Left hindlimb (tissue), 1 donor: ENCODE results near the gene TMCO4.
"Not testable (repeated sequence)": the region's sequence is repeated elsewhere in the genome, so short reads cannot be mapped to it uniquely, and the experiment has no call there.

Experiments
- DNase-seq: peaks from one replicate; pipeline ENCODE4 v3.0.0-alpha.2; 2018

The TMCO4 gene

GRCh38 chr1:19799230-19800075, at the start of gene TMCO4:
Gene TMCO4, minus strand, starts transcription at chr1:19799916. Its CDS starts 19,158 bp downstream, at chr1:19780758.
- peak; percentile 39 for DNase-seq

GRCh38 chr1:19849307-19849706, 49.6 kb upstream of the TMCO4 start:
- not testable (repeated sequence) for DNase-seq

DNA sequence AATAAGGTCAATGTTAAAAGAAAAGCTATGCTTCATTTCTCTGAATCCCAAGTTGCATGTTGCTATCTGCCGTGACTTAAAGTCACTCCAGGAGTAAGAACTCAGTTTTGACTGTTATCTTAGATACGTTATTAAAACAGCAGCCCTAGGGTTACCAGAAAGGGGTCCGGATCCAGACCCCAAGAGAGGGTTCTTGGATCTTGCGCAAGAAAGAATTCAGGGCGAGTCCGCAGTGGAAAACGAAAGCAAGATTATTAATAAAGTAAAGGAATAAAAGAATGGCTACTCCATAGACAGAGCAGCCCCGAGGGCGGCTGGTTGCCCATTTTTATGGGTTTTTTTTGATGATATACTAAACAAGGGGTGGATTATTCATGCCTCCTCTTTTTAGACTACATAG, 47.6 kb upstream of the TMCO4 start:
- not testable (repeated sequence) for DNase-seq

DNA sequence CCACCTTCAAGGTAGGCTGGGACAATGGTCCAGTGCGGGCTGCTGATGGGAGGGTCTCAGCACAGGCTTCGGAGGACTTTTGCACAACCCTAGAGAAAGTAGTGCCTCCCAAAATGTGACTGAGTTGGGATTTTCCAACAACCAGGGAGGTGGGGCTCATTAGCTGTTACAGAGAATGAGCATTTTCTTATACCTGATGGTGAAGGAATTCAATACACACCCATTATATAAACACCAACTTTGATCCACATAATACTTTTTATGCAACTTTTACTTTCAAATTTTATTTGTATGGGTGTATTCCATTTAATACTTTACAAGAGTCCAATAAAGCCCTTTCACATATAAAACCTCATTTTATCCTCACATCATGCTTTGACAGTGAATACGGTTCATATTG, 46.6 kb upstream of the TMCO4 start:
- DNase-seq: no peak

DNA sequence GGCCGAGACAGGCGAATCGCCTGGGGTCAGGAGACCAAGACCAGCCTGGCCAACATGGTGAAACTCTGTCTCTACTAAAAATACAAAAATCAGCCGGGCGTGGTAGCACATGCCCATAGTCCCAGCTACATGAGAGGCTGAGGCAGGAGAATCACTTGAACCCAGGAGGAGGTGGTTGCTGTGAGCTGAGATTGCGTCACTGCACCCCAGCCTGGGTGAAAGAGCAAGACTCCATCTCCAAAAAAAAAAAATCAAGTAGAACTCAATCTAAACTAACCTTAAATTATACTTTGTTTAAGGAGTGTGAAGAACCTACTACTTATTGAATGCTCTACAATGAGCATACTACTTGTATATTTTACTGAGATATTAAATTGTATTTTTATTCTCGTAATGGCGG, 45.8 kb upstream of the TMCO4 start:
- no peak for DNase-seq

DNA sequence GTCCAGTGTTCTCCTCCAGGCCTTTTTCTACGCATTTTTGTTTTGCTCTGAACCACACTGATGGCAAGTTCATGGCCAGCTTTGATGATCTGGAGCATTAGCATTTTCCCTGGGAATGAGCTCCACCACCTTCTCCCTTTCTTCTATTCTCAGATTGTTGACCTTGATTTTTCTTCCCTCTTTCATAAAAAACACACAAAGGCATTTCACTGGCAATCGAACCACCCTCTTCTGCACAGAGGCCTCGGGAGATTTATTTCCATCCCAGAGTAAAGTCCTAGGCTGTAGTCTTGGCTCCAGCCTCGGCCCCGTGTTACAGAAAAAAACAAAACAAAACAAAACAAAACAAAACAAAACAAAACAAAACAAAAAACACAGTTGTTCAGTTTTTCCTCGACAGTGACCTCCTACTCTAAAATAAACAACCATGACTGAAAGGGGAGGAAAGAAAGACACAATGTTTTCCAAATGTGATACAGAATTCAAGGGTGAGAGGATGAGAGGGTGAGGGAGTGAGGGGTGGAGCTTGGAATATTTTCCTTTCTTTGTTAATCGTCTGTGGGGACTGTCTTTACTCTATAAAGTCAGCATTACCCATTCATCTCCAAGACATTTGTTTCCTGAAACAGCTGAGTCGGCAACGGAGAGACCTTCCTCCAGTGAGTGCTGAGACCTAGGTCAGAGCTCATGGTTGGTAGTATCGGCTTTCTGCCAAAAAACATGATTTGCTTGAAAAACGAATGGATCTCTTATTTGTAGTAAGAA, 45.2 kb upstream of the TMCO4 start:
- DNase-seq: no peak

DNA sequence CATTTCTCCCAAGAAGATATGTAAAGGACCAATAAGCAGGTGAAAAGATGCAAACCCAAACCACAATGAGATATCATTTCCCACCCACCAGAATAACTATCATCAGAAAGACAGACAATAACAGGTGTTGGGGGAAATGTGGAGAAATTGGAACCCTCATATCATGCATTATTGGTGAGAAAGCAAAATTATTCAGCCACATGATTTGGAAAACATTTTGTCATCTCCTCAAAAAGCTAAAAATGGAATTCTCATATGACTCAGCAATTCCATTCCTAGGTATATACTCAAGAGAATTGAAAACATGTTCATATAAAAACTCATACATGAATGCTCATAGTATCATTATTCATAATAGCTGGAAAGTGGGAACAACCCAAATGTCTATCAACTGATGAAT, 40.5 kb upstream of the TMCO4 start:
- no peak for DNase-seq

- no peak for DNase-seq
Observed at GRCh38 chr1:19837866-19838265, 38.1 kb upstream of the TMCO4 start.

DNA sequence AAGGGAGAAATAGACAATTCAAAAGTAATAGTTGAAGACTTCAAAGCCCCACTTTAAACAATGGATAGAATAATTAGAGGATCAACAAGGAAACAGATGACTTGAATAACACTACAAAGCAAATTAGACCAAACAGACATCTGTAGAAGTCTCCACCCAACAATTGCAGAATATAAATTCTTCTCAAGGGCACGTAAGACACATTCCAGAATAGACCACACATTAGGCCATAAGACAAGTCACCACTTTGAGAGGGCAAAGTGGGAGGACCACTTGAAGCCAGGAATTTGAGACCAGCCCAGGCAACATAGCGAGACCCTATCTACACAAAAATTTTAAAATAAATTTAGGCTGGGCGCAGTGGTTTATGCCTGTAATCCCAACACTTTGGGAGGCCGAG, 35.9 kb upstream of the TMCO4 start:
- no peak for DNase-seq

DNA sequence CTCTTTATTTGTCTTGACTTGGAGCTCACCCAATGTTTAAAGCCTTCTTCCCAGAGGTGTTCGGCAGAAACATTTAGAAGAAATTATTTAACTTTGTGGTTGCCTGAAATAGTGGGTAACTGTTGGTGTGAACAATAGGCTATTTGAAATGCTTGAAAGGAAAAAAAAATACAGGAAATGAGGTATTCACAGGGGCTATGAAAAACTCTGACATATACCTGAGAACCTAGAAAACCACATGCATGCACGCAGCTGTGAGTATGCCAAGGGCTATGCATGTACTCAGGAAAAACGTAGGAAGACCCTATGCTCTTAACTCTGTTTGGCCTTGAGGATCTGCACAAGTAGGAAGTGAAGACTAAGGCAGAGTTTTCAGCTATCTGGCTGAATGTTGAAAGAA, 31.7 kb upstream of the TMCO4 start:
- no peak for DNase-seq

DNA sequence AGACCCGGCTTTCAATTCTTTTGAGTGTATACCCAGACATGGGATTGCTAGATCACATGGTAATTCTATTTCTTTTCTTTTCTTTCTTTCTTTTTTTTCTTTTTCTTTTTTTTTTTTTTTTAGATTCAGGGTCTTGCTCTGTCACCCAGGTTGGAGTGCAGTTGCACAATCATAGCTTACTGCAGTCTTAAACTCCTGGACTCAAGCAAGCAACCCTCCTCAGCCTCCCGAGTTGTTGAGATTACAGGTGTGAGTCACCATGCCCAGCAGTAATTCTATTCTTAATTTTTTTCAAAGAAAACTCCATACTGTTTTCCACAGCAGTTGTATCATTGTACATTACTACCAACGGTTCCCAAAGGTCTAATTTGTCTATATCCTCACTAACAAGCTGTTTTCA, 28.8 kb upstream of the TMCO4 start:
- DNase-seq: no peak

- no peak for DNase-seq
Observed at GRCh38 chr1:19825298-19825697, 25.6 kb upstream of the TMCO4 start.

DNA sequence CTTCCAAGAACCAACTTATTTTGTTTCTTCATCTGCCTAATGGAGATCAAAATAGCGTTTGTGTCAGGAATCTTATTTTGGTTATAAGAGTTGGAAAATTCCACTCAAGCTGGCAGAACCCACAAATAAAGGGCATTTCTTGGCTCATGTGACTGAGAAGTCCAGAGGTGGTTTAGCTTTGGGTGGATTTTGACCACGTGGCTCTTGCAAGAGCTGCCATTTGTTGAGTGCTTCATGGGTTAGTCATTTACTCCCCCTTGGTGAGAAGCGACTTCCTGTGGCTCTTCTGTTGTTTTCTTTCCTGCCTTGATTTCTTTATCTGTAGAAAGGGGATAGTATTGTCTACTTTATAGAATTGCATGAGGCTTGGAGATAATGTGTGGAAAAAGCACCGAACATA, 24.8 kb upstream of the TMCO4 start:
- DNase-seq: no peak

- no peak for DNase-seq
Observed at GRCh38 chr1:19824036-19824435, 24.3 kb upstream of the TMCO4 start.

DNA sequence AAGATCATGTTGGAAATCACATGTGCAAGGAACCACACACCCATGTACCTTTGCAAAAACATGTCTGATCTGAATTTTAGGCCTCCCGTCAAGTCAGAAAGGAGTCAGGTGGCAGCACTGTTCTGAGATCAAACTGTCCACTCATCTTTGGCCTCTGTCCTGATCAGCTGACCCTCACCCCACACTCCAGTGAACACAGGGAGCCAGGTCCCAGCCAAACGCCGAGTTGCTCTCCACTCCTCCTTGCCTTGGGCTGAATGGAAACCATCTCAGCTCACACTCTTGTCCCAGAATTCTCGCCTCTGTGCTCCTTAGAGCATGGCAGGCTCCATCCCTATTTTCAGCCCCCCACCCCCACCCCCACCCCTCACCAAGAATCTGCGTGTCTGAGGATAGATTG, 20.0 kb upstream of the TMCO4 start:
- DNase-seq: no peak

- no peak for DNase-seq
Observed at GRCh38 chr1:19818324-19818723, 18.6 kb upstream of the TMCO4 start.

DNA sequence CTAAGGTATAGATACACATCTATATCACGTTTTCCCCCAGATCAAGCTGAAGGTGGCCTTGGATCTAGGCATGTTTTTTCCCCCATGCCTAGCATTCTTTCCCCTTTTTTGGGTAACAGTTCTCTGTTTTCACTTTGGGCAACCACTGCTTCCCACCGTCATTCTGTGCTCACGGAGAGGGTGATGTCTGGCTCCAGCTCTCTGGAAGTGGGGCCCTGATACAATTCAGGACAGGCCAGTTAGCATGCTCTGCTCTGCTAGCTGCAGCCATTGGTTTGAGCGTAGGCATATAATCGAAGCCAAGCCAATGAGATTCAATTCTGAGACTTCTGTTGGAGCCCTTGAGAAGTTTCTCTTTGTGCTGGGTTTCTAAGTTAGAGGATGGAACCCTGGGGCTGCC, 17.4 kb upstream of the TMCO4 start:
- no peak for DNase-seq

GRCh38 chr1:19816737-19817086, 17.0 kb upstream of the TMCO4 start:
- DNase-seq: not testable (repeated sequence)

- DNase-seq: no peak
Observed at GRCh38 chr1:19815801-19816736, 16.4 kb upstream of the TMCO4 start.

DNA sequence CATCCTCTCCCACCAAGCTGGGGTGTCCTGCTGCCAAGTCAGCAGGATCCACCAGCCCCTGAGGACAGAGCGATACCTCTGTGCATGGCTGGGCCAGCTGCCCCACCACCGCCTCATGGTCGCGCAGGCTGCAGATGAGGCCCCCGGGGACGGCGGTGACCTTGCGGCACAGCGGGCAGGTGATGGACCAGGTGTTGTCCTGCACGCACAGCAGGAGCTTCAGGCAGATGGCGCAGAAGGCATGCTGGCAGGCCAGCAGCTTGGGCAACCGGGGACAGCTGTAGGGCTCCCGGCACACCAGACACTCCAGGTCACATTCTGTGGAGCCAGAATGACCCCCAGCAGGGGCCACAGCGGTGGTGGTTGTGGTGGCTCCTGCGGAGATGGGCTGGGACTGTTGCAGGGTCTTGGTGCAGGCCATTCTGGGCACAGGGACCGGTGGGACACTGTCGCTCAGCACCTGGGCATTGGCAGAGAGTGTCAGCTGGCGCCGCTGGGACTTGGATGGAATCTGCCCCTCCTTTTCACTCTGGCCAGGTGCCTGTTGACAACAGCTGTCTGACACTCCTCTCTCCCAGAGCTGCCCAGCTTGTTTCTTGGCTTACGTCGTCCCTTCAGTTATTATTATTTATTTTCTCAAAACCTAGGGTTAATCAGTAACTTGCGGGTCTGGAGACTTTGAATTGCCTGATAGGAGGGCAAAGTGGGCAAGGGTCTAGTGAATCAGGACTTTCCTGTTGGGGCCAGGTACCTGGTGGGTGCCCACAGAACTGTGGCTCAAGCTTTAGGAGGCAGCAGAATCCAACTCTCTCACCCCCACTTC, 15.2 kb upstream of the TMCO4 start, which contains the start of gene RNF186:
Gene RNF186, minus strand, starts transcription at position 603 of the 823 bp plus-strand sequence. Its CDS starts 182 bp downstream, at position 421.
- DNase-seq: no peak

DNA sequence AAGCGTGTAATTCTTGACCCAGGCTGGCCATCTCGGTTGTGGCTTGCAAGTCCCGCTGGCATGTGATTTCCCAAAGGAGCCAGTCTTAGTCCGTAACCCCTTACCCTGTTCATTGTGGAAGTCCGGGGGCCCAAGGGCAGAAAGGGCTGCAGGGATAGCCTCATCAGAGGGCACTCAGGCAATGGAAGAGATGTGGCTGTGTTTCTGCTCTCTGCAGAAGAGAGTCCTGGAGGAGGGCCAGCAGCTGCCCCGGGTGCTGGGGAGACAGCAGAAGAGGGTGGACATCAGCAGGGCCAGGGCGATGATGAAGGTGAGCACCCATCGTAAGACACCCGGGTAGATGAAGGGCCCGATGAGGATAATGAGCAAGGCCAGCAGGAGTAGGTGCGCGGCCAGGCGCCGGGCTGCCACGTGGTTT, 14.5 kb upstream of the TMCO4 start:
- DNase-seq: no peak

GRCh38 chr1:19813643-19813960, 13.9 kb upstream of the TMCO4 start:
- DNase-seq: no peak
